Femur (tissue), 1 donor: ENCODE results near the gene SORCS2.

Experiments used
- DNase-seq: peaks from one replicate; pipeline ENCODE4 v3.0.0-alpha.2; 2017

Gene SORCS2

DNA sequence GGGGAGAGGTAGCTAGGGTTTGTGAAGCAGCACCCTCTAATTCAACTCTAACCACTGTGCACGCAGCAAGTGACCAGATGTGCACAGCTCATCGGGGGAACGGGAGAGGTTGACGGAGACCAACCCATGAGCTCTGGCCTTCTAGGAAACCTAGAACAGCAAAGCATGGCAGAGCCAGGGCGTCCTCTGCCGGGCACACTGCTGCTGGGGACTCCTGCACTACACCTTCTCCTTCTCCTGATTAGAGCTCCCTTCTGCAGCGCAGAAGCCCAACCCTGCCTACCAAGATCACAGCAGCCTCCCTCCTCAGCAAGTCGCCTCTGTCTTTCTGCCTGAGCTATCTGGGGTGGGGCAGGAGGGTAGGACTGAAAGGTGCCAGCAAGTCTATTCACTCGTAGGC, 494.7 kb downstream of the SORCS2 start:
- no peak for DNase-seq

DNA sequence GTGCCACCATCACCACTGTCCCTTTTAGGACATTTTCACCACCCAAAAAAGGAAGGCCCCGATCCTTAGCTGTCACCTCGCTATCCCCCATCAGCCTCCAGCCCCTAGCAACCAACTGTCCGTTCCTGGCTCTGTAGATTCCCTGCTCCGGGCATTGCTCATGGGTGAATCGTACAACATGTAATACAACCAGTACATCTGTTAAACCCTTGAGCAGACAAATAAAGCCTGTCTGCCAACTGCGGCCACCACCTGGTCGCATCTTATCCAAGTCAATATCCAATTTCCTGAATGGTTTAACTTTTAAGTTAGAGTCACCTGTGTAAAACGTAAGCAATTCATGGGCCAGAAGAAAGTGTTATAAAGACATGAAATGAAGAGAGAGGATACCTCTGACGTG, 495.5 kb downstream of the SORCS2 start:
- no peak for DNase-seq

DNA sequence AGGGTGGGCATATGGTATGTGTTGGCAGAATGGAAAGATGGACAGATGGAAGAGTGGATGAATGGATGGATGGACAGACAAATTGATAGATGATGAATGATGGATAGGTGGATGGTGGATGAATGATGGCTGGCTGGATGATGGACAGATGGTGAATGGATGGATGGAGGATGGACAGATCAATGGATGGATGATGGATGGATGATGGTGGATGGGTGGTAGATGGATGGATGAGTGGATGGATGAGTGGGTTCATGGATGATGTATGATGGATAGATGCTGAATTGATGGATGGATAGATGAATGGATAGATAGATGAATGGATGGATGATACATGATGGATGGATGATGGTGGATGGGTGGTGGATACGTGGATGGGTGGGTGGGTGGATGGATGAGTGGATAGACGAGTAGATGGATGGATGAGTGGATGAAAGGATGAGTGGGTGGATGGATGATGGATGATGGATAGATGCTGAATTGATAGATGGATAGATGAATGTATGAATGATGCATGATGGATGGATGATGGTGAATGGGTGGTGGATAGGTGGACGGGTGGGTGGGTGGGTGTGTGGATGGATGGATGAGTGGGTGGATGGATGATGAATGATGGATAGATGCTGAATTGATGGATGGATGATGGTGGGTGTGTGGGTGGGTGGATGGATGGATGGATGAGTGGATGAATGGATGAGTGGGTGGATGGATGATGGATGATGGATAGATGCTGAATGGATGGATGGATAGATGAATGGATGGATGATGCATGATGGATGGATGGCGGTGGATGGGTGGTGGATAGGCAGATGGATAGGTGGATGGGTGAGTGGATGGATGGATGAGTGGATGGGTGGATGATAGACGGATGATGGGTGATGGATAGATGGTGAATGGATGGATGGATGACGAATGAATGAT, 497.7 kb downstream of the SORCS2 start:
- DNase-seq, result no peak

GRCh38 chr4:7691061-7691460, 498.7 kb downstream of the SORCS2 start:
- no peak for DNase-seq

DNA sequence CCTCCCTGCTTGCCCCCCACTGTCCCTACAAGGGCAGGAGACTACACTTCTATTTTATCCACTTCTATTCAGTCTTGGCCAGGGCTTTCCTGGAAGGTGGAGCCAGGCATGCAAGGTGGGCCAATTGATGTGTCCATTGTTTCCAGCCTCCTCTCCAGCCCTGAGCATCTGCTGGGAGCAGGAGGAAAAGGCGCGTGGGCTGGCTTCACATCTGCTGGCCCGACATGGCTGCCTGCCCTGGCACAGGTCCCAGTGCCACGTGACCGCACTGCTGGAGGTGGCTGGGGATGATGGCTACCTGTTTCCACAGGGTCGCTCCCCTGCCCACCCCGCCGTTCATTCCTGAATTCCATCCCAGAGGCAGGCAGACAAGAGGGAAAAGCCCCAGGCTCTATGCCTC, 499.6 kb downstream of the SORCS2 start:
- peak; percentile 83 for DNase-seq

- no peak for DNase-seq
Observed at GRCh38 chr4:7692451-7693236, 500.3 kb downstream of the SORCS2 start.

DNA sequence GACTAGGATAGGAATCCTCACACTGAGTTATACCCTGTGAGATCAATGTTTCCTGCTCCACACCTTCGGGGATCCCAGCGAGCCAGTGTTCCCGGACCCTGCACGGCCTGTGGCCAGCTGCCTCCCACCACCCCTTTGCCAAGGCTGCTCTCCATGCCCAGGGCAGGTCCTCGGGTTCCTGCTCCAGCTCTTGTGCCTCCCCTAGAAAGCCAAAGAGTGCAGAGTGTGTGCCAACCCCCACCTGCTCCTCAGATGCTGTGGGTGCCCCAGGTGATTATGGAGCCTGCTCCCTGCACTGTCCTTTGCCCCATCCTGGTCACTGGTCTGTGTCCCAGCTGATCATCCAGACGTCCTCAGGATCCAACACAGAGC, 500.9 kb downstream of the SORCS2 start:
- DNase-seq, result no peak

DNA sequence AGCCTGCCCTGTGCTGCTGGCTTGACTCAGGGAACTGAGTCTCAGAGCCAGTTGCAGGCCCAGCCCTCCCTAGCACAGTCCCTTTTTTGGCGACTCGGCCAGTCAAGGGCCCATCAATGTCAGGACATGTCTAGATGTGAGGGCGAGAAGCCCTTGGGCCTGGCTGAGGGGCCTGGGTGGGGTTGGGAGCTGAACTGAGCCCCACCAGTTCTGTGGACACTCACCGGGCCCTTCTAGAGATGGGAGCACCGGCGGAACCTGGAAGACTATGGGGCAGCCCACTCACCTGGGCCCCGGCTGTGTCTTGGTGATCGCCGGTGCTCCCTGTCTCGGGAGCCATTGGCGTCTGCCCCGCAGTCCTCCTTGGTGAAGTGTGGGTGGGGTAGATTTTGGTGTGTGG, 501.4 kb downstream of the SORCS2 start:
- no peak for DNase-seq

DNA sequence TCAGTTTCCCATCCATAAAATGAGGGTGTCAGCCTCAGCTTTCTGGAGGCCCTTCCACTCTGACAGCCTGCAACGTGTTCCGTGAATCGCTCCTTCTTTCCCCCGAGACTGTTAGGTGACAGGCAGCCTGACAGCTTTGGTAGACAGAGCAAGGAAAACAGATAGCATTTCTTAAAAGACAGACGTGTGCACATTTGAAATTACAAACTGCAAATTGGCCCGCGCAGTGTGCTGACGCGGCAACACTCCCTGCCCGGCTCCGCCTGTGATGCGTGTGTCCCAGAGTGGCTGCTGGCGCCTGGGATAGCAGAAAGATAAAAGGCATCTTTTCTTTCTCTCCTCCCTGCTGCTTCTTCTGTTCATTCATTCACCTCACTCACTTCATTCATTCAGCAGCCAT, 502.0 kb downstream of the SORCS2 start:
- no peak for DNase-seq

DNA sequence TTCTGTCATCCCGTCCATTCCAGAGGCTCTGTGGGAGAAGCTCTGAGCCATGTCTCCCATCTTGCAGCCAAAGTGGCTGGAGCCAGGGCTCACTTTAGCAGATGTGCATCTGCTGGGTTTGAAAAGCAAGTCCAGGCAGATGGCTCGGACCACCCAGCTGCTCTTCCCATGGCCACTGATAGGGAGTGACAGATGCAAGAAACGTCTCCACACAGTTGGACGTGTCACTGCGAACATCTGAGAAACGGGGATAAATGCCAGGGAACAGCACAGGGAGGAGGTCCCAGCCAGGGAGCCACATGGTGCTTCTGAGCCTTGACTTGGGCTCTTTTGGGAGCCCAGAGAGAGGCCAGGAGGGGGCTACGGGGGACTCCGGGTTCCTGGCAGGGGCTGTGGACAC, 505.0 kb downstream of the SORCS2 start:
- DNase-seq, result peak; percentile 87

- DNase-seq, result no peak
Observed at GRCh38 chr4:7697821-7698220, 505.5 kb downstream of the SORCS2 start.

GRCh38 chr4:7698584-7698983, 506.2 kb downstream of the SORCS2 start:
- peak; percentile 56 for DNase-seq

DNA sequence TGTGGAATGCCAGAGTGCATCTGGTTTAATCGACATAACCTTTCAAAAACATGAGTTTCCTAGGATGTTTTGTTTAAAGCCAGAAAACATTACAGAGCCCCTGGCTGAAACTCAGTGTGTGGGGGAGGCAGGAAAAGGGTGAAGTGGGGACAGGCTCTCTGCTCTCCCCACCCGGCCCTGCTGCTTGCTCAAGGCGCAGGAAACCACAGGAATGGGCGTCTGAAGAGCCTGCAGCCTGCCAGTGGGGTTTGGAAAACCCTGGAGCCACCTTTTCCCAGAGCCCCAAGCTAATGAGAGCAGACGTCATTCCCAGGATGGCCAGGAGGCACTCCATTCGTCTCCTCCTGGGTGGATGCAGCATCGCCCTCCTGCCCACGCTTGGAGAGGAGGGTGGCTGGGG, 506.7 kb downstream of the SORCS2 start:
- DNase-seq, result peak; percentile 85

- no peak for DNase-seq
Observed at GRCh38 chr4:7699825-7700224, 507.5 kb downstream of the SORCS2 start.

GRCh38 chr4:7700665-7701064, 508.3 kb downstream of the SORCS2 start:
- no peak for DNase-seq

DNA sequence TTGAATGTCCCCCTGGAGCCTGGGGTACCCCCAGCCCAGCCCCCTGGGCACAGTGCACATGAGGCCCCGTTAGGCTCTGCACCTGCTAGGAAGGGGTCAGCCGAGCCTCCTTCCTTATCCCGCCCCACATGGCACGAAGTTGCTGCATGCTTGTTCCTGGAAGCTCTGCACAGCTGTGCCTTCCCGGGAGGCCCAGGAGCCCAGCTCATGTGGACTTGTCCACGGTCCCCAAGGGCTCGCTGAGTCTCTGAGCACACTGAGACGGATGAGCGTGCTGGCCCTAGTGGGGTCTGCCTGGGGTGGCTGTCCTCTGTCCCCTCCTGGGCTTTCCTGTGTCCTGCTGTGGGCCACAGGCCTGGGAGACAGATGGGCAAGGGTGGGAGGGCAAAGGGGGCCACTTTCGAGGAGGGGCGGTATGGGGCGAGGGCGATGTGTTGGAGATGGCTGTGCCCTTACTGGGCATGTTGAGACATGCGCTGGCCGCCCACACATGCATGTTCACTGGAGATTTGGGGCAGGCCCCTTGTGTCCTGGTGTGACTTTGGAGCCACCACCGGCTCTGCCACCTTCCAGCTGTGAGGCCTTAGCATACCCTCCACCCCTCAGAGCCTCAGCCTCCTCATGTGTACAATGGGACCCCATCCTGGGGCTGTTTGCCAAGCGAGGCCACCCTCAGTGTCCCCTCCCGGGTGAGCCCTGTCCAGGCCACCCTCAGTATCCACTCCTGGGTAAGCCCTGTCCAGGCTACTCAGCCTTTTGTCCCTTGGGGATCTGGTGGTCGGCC, 509.7 kb downstream of the SORCS2 start:
- no peak for DNase-seq

DNA sequence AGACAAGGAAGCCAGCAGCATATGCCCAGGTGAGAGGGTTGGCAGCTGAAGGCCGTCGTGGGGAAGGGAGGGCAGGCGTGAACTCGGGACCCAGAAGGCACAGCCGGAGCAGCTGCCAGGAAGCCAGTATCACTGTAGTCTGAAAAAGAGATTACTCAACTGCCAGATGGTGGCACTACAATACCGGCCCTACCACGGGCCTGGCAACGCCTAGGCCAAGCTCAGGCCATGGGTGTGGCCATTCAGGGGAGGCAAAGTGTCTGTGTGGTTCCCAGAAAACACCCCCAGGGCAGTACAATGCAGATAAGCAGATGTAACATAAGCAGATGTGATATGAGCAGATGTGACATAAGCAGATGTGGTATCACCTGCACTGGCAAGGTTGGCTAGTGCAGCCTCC, 511.4 kb downstream of the SORCS2 start:
- DNase-seq, result no peak

GRCh38 chr4:7704091-7704490, 511.8 kb downstream of the SORCS2 start:
- no peak for DNase-seq

GRCh38 chr4:7704625-7705024, 512.3 kb downstream of the SORCS2 start:
- no peak for DNase-seq

DNA sequence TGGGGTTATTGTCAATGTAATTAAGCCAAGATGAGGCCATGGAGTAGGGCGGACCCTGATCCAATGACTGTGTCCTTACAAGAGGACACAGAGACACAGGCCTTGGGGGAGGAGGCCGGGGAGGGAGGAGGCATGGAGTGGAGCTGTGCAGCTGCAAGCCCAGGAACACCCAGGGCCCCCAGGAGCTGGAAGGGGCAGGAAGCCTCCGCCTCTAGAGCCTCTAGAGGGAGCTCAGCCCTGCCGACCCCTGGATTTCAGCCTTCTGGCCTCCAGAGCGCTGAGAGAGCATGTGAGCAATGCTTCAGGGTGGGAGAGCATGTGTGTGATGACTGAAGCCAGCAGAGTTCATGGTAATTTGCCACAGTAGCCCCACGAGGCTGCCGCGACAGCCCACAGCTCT, 512.7 kb downstream of the SORCS2 start:
- peak; percentile 70 for DNase-seq

DNA sequence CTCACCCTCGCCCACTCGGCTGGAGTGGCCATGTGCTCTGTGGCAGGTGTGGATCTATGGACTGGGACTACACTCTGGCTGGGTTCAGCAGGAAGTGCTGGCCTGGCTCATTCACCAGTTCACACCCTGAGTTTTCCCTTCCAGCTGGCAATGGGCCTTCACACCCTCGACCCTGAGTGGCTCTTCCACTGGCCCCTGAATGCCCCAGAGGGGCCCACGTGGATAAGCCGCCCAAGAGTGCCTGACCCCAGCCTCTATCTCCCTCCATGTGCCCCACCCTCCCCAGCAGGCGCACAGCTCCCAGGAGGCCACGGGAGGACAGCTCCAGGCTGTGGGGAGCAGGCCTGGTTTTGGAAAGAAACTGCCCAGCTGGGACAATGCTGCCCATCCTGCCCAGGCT, 513.3 kb downstream of the SORCS2 start:
- no peak for DNase-seq

GRCh38 chr4:7708238-7708637, 515.9 kb downstream of the SORCS2 start:
- DNase-seq, result no peak

DNA sequence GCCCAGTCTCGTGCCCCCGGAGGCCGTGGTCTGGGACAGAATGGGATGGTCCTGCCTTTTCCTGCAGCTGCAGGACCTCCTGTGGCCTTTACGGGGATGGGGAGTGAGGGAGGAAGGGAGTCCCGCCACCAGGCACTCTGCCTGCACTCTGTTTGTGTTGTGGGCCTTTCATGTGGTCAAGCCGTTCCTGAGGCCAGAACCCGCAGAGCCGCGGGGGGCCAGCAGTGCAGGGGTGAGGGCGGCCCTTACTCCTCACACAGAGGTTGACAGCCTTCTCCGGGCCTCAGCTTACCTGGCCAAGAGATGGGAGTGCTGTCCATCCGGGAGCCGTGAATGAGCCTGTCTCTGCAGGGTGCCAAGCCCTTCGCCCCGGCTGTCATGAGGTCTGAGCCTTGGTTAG, 516.6 kb downstream of the SORCS2 start:
- DNase-seq, result no peak
